SK-N-SH (cell line): Measurements from ENCODE around the gene STRADB. TPM values are rescaled to one million over a fixed set of nuclear protein-coding genes. Genes with fewer than 3 reads are reported as not detected.

Experiments
- CTCF ChIA-PET: fragments of 300-600, 350-600 bp; formaldehyde crosslinking; extraction: SDS; loops from one replicate; lab custom pipeline; 2021; lab: Yijun Ruan, JAX
- POLR2A ChIA-PET: fragments of 350-600 bp; sonication (Branson Sonifier 250); formaldehyde crosslinking; extraction: SDS; loops from one replicate; lab custom pipeline; 2020; ENCODE audit warnings: antibody characterized with exemption, inconsistent platforms; lab: Yijun Ruan, JAX
- DNase-seq: peaks from one replicate; pipeline ENCODE4 v3.0.0; 2012
- H2AFZ ChIP-seq: fragments of 200-600 bp; sonication (generic); 2 replicates; pipeline ENCODE4 v1.8.1; 2016; ENCODE audit warnings: antibody characterized with exemption, mild to moderate bottlenecking, low read depth
- H3F3A ChIP-seq: fragments of 200-600 bp; sonication (generic); replicated peaks from 2 replicates; pipeline ENCODE3; 2016; ENCODE audit warnings: antibody characterized with exemption, mild to moderate bottlenecking; ENCODE audit not compliant: insufficient read depth
- H3K27ac ChIP-seq, 2 experiments: fragments of 200-500 bp in 1 of 2; fragments of 200-600 bp in 1 of 2; sonication (Bioruptor generic) in 1 of 2; sonication (generic), shearing (Covaris generic) in 1 of 2; 2 replicates each; pipeline versions ENCODE4 v1.5.1 to v1.6.1; 2014 to 2016; ENCODE audit warnings: low read depth in 2 of 2, inconsistent platforms in 1 of 2, low read length in 1 of 2, mild to moderate bottlenecking in 1 of 2, mixed read lengths in 1 of 2
- H3K27me3 ChIP-seq: fragments of 200-600 bp; sonication (generic), shearing (Covaris generic); 2 replicates; pipeline ENCODE4 v1.6.1; 2016; ENCODE audit warnings: mixed run types; ENCODE audit not compliant: insufficient read depth
- H3K36me3 ChIP-seq, 2 experiments: fragments of 200-500 bp in 1 of 2; fragments of 200-600 bp in 1 of 2; sonication (Bioruptor generic) in 1 of 2; sonication (generic) in 1 of 2; replicated peaks in 1 of 2; 2 replicates each; pipeline versions ENCODE3 to v1.5.1; 2014 to 2016; ENCODE audit warnings: low read length in 1 of 2, mild to moderate bottlenecking in 1 of 2; ENCODE audit not compliant: insufficient read depth in 2 of 2, control insufficient read depth in 1 of 2
- H3K4me1 ChIP-seq, 2 experiments: fragments of 200-500 bp in 1 of 2; fragments of 200-600 bp in 1 of 2; sonication (Bioruptor generic) in 1 of 2; sonication (generic), shearing (Covaris generic) in 1 of 2; 2 replicates each; pipeline versions ENCODE4 v1.5.1 to v1.6.1; 2014 to 2016; ENCODE audit warnings: low read depth in 1 of 2, low read length in 1 of 2, mixed run types in 1 of 2; ENCODE audit not compliant: insufficient read depth in 2 of 2, control insufficient read depth in 1 of 2
- H3K4me2 ChIP-seq: fragments of 200-600 bp; sonication (generic), shearing (Covaris generic); 2 replicates; pipeline ENCODE4 v1.6.1; 2017; ENCODE audit warnings: mixed run types
- H3K4me3 ChIP-seq, 2 experiments: fragments of 200-500 bp in 1 of 2; fragments of 200-600 bp in 1 of 2; sonication (Bioruptor generic) in 1 of 2; sonication (generic), shearing (Covaris generic) in 1 of 2; 2 replicates each; pipeline versions ENCODE4 v1.5.1 to v1.8.1; 2014 to 2016; ENCODE audit warnings: low read depth in 2 of 2, inconsistent platforms in 1 of 2, low read length in 1 of 2, mild to moderate bottlenecking in 1 of 2, mixed read lengths in 1 of 2, moderate library complexity in 1 of 2
- H3K79me2 ChIP-seq: fragments of 200-600 bp; sonication (generic); 2 replicates; pipeline ENCODE4 v1.8.1; 2017; ENCODE audit warnings: mild to moderate bottlenecking; ENCODE audit not compliant: insufficient read depth
- H3K9ac ChIP-seq: fragments of 200-600 bp; sonication (generic); 2 replicates; pipeline ENCODE4 v1.6.1; 2017; ENCODE audit warnings: mixed run types
- H3K9me2 ChIP-seq: fragments of 200-600 bp; sonication (generic); 2 replicates; pipeline ENCODE4 v1.6.1; 2017; ENCODE audit warnings: mixed run types
- H3K9me3 ChIP-seq: fragments of 200-600 bp; sonication (generic); 2 replicates; pipeline ENCODE4 v1.6.1; 2017; ENCODE audit warnings: mixed run types, mild to moderate bottlenecking, moderate library complexity
- H4K20me1 ChIP-seq: fragments of 200-600 bp; sonication (generic); 2 replicates; pipeline ENCODE4 v1.6.1; 2017; ENCODE audit warnings: mild to moderate bottlenecking, mixed run types; ENCODE audit not compliant: insufficient read depth
- ELF1 ChIP-seq: IDR thresholded peaks from 2 replicates; pipeline ENCODE4 v1.4.0; 2012
- FOXM1 ChIP-seq: IDR thresholded peaks from 2 replicates; pipeline ENCODE4 v1.4.0; 2012; ENCODE audit warnings: low read depth, mild to moderate bottlenecking
- GABPA ChIP-seq: IDR thresholded peaks from 2 replicates; pipeline ENCODE4 v1.4.0; 2012; ENCODE audit warnings: low read depth, mild to moderate bottlenecking
- POLR2AphosphoS5 ChIP-seq: IDR thresholded peaks from 2 replicates; pipeline ENCODE4 v1.6.1; 2012; ENCODE audit warnings: low read depth, low read length
- REST ChIP-seq: IDR thresholded peaks from 2 replicates; pipeline ENCODE4 v1.6.1; 2012; ENCODE audit warnings: mild to moderate bottlenecking, low read depth, low read length, moderate library complexity
- WGBS: methylation state at CpG from one replicate; pipeline ENCODE4 v1.1.6; 2017; ENCODE audit warnings: low lambda C conversion rate; 5-methylcytosine and 5-hydroxymethylcytosine counted together
- polyA plus RNA-seq, 3 experiments: library from polyadenylated mRNA; depleted of rRNA; stranded (reverse); fragments of >200 nt; gene quantifications; 2 replicates each; pipeline ENCODE4 v1.2.3, GENCODE V29; 2012

The STRADB gene
- polyA plus RNA-seq, 1 of the 3 experiments (the other 2 are of a cell fraction), result 27.0 TPM

GRCh38 chr2:201411421-201411820, 40.1 kb upstream of the STRADB start:
- no peak for DNase-seq
- no peak overlapping the region for H3K4me3 ChIP-seq
- CTCF ChIA-PET, result no interaction called here
- no peak overlapping the region for H3K9ac ChIP-seq
- no peak for TF ChIP-seq ELF1
- no peaks in the 10 kb centered on the region for H3K9me2 ChIP-seq
- peaks cover 9 to 12% of the 10 kb centered on the region in 2 experiments; a peak in 3 of 4 replicates for H3K4me1 ChIP-seq
- H3K27me3 ChIP-seq, result no peaks in the 10 kb centered on the region
- peaks cover 44% of the 10 kb centered on the region for H3K79me2 ChIP-seq
- no peaks in the 10 kb centered on the region for H3K36me3 ChIP-seq
- H3K9me3 ChIP-seq, result no peaks in the 10 kb centered on the region
- H3F3A ChIP-seq, result peaks cover 4% of the 10 kb centered on the region
- H3K27ac ChIP-seq, result no peak overlapping the region
- no peak overlapping the region for H3K4me2 ChIP-seq
- H2AFZ ChIP-seq, result no peak overlapping the region
- POLR2A ChIA-PET, result no interaction called here
- H4K20me1 ChIP-seq, result peaks cover 3% of the 10 kb centered on the region; the same call in 1 of the 2 replicates

DNA sequence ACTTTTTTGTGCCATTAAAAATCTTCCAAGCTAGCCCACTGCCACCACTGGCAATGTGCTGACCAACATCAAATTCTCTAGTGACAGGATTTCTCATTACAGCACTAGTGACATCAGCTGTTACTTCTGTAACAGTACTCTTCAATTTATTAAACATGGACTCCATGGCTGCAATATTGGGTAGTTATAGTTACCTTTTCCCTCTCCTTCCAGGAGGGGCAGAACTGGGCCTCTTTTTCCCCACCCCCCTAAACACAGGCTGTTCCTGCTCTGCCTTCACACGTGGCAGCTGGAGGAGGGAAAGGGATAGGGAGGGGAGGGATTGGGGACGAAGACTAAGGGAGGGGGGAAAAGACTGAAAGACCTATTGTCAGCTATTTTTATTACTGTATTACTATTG, 38.4 kb upstream of the STRADB start:
- H3K27me3 ChIP-seq, result no peaks in the 10 kb centered on the region
- ChIA-PET POLR2A (no interaction called here), CTCF (interaction anchor here (0.9 to 1.1 kb wide), 2 partner anchors 9 to 38 kb away, joined by 3 read pairs; partner anchors contain the start of genes STRADB and TRAK2)
- DNase-seq, result no peak
- no peaks in the 10 kb centered on the region for H3K9me2 ChIP-seq
- no peak overlapping the region for H3K9ac ChIP-seq
- H3K4me3 ChIP-seq, result no peak overlapping the region
- no peak overlapping the region for H3K27ac ChIP-seq
- peaks cover 13% of the 10 kb centered on the region for H3F3A ChIP-seq
- H3K79me2 ChIP-seq, result peaks cover 59% of the 10 kb centered on the region
- peaks cover 3% of the 10 kb centered on the region; the same call in 1 of the 2 replicates for H4K20me1 ChIP-seq
- TF ChIP-seq FOXM1, result no peak
- TF ChIP-seq GABPA, result no peak
- TF ChIP-seq, all 33 proteins: peak for 0
- peaks cover 0 to 12% of the 10 kb centered on the region in 2 experiments; a peak in 2 of 4 replicates for H3K4me1 ChIP-seq
- H2AFZ ChIP-seq, result no peak overlapping the region
- peaks cover 0 to 6% of the 10 kb centered on the region in 2 experiments for H3K36me3 ChIP-seq
- 0 out of 2 replicates have a peak, but pooled peaks cover 3% of the 10 kb centered on the region for H3K9me3 ChIP-seq
- H3K4me2 ChIP-seq, result no peak overlapping the region
- 92% methylated on average over 2 of the region's 2 CpGs for WGBS

DNA sequence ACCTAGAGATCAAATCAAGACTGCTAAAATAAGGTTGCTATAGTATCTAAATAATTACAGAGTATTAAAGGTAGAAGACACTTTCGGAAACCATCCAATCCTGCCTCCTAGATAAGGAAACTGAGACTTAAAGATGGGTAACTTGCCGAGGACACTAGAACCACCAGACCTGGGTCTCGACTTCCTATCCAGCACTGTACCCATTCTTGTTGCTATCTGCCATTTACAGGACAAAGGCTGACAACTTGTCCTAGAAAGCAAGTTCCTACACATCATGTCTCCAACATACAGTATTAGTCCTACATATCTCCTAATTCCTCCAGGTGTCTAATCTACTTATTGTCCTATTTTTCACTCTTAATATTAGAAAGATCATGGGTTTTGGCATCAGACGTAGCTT, 38.0 kb upstream of the STRADB start:
- Histone ChIP-seq H2AFZ (no peak overlapping the region), H3K27me3 (no peaks in the 10 kb centered on the region), H3K4me1 (peaks cover 0 to 14% of the 10 kb centered on the region in 2 experiments; a peak in 2 of 4 replicates), H3K9ac (no peak overlapping the region), H3F3A (peaks cover 17% of the 10 kb centered on the region), H3K9me2 (no peaks in the 10 kb centered on the region), H3K4me2 (peak overlapping the region; percentile 66), H3K36me3 (peaks cover 0 to 6% of the 10 kb centered on the region in 2 experiments), H3K9me3 (0 out of 2 replicates have a peak, but pooled peaks cover 3% of the 10 kb centered on the region), H4K20me1 (peaks cover 3% of the 10 kb centered on the region; the same call in 1 of the 2 replicates), H3K27ac (peak overlapping the region in 1 of 2 experiments; percentile 56; a peak in 2 of 4 replicates), H3K4me3 (no peak overlapping the region), H3K79me2 (peaks cover 63% of the 10 kb centered on the region)
- DNase-seq, result no peak
- WGBS, result 59% methylated on average over 4 of the region's 4 CpGs
- TF ChIP-seq REST, result no peak
- TF ChIP-seq POLR2AphosphoS5, result no peak
- POLR2A ChIA-PET, result no interaction called here
- CTCF ChIA-PET, result interaction anchor here (0.9 to 1.1 kb wide), 2 partner anchors 9 to 38 kb away, joined by 3 read pairs; partner anchors contain the start of genes STRADB and TRAK2
